ENCODE data around the gene FNDC3B. TPM values are rescaled to one million over a fixed set of nuclear protein-coding genes. Genes with fewer than 3 reads are reported as not detected.

FNDC3B gene
- polyA plus RNA-seq, 1 donor = 25.9 TPM

- whole genome bisulfite sequencing (ENCODE audit: insufficient coverage, low lambda C conversion rate) = 100% methylated on average over 2 of the region's 4 CpGs
- DNase-seq = no peak
- Histone ChIP-seq H3K9me3 (ENCODE audit: control insufficient read depth, low read depth, low read length) (no peaks in the 10 kb centered on the region), H3K36me3 (ENCODE audit: control insufficient read depth, insufficient read depth, low read length) (peaks cover 28% of the 10 kb centered on the region), H3K27me3 (ENCODE audit: control insufficient read depth, insufficient read depth, low read length) (no peaks in the 10 kb centered on the region), H3K4me3 (ENCODE audit: low read length) (no peak overlapping the region), H3K4me1 (ENCODE audit: control insufficient read depth, insufficient read depth, low read length) (peaks cover 29% of the 10 kb centered on the region), H3K27ac (ENCODE audit: low read length) (no peak overlapping the region)
Observed at GRCh38 chr3:172285844-172286243, 246.5 kb downstream of the FNDC3B start.

DNA sequence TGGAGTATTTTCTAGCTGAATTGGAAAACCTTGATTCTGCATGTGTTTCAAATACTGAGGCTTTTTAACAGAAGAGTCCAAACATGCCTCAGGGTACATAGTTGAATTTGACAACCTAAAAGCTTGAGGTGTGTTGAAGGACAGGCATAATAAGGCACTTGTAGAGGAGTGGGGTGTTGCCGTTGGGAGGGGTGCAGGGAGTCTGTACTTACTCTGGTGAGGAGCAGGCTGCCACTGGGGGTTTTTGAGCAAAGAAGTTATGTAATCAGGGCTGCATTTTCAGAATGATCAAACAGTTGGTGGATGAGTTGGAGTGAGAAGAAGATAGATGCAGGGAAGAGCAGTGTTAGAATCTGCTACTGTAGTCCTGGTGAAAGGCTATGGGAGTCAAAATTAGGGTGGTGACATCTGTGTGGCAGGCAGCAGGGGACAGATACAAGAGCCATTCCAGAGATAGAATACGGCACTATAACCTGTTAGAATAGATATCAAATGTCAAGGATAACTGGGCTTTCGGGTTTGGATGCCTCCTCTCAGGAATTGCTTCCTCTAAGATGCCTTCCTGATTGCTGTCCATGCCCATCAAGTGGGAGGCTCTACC is 247.3 kb downstream of the FNDC3B start:
- DNase-seq = no peak
- Histone ChIP-seq H3K4me1 (ENCODE audit: control insufficient read depth, insufficient read depth, low read length) (peaks cover 29% of the 10 kb centered on the region), H3K36me3 (ENCODE audit: control insufficient read depth, insufficient read depth, low read length) (peaks cover 28% of the 10 kb centered on the region), H3K27ac (ENCODE audit: low read length) (no peak overlapping the region), H3K27me3 (ENCODE audit: control insufficient read depth, insufficient read depth, low read length) (no peaks in the 10 kb centered on the region), H3K9me3 (ENCODE audit: control insufficient read depth, low read depth, low read length) (no peaks in the 10 kb centered on the region), H3K4me3 (ENCODE audit: low read length) (no peak overlapping the region)
- WGBS (ENCODE audit: insufficient coverage, low lambda C conversion rate) = 100% methylated on average over 1 of the region's 3 CpGs

GRCh38 chr3:172287937-172288477 is 248.6 kb downstream of the FNDC3B start:
- peaks cover 29% of the 10 kb centered on the region for H3K4me1 ChIP-seq (ENCODE audit: control insufficient read depth, insufficient read depth, low read length)
- peak; percentile 52 to 75 for DNase-seq
- H3K27ac ChIP-seq (ENCODE audit: low read length) = peak overlapping the region; percentile 57

DNA sequence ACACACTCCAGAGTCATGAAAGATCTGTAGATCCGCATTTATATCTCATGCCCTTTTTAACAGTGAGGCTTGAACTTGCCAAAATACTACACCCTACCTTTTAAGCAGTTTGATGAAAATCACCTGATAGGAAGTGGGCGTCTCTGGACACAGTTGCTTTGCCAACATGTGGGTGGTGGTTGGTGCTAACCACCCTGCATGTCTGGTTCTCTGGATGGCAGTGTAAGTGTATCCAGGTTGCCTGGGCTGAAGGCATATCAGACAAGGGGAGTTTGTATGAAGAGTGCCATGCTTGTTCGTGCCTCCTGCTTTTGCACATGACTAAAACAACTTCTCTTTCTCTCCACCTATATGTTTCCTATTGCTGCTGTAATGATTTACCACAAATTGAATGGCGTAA is 249.3 kb downstream of the FNDC3B start:
- Histone ChIP-seq H3K27me3 (ENCODE audit: control insufficient read depth, insufficient read depth, low read length) (no peaks in the 10 kb centered on the region), H3K36me3 (ENCODE audit: control insufficient read depth, insufficient read depth, low read length) (peaks cover 23% of the 10 kb centered on the region), H3K4me1 (ENCODE audit: control insufficient read depth, insufficient read depth, low read length) (peaks cover 29% of the 10 kb centered on the region), H3K4me3 (ENCODE audit: low read length) (no peak overlapping the region), H3K27ac (ENCODE audit: low read length) (peak overlapping the region; percentile 57), H3K9me3 (ENCODE audit: control insufficient read depth, low read depth, low read length) (no peaks in the 10 kb centered on the region)
- no peak for DNase-seq
- WGBS (ENCODE audit: insufficient coverage, low lambda C conversion rate) = 80% methylated on average over 1 of the region's 4 CpGs

More at GRCh38 chr3:172287937-172288477, 248.6 kb downstream of the FNDC3B start:
- no peaks in the 10 kb centered on the region for H3K9me3 ChIP-seq (ENCODE audit: control insufficient read depth, low read depth, low read length)
- peaks cover 20% of the 10 kb centered on the region for H3K36me3 ChIP-seq (ENCODE audit: control insufficient read depth, insufficient read depth, low read length)
- H3K27me3 ChIP-seq (ENCODE audit: control insufficient read depth, insufficient read depth, low read length) = no peaks in the 10 kb centered on the region
- no peak overlapping the region for H3K4me3 ChIP-seq (ENCODE audit: low read length)
- no CpG with 5 or more reads among the region's 4 CpGs for WGBS (ENCODE audit: insufficient coverage, low lambda C conversion rate)

DNA sequence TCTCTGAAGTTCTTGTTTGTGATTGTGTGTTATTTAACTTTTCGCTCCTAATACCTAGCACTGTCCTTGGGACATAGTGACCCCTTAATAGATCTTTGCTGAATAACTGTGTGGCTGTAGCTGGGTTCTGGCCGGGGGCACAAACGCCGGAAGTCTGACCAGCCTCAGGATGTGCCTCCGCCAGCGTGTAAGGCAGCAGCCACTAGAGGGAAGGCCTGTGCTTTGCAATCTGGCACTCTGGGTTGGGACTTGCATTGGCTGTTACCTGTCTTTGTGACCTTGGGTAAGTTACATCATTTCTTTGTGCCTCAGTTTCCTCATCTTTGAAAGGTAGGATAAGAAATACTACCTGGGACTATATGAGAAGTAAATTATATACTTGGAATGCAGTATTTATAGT is 250.2 kb downstream of the FNDC3B start:
- Histone ChIP-seq H3K27ac (ENCODE audit: low read length) (peak overlapping the region; percentile 57), H3K27me3 (ENCODE audit: control insufficient read depth, insufficient read depth, low read length) (no peaks in the 10 kb centered on the region), H3K9me3 (ENCODE audit: control insufficient read depth, low read depth, low read length) (no peaks in the 10 kb centered on the region), H3K4me3 (ENCODE audit: low read length) (no peak overlapping the region), H3K36me3 (ENCODE audit: control insufficient read depth, insufficient read depth, low read length) (peaks cover 28% of the 10 kb centered on the region), H3K4me1 (ENCODE audit: control insufficient read depth, insufficient read depth, low read length) (peaks cover 29% of the 10 kb centered on the region)
- no CpG with 5 or more reads among the region's 6 CpGs for WGBS (ENCODE audit: insufficient coverage, low lambda C conversion rate)
- no peak for DNase-seq

DNA sequence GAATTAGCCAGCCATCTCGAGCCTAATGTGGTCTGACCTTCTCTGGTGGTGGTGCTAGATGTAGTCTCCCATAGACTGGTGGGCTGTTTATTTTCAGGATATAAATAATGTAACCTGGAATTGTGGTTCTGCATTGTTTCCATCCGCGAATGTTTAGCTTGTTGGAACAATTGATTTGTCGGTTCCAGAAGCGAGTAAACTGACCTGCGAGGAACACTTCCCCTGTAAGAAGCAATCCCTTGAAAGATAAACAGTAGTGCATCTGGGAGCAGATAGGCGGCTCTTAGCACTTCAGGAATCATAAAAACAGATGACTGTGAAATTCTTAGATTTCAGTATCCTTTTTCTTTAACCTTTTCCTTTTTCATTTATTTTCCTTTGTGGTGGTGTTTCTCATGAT is 251.1 kb downstream of the FNDC3B start:
- Histone ChIP-seq H3K27ac (ENCODE audit: low read length) (no peak overlapping the region), H3K36me3 (ENCODE audit: control insufficient read depth, insufficient read depth, low read length) (peaks cover 30% of the 10 kb centered on the region), H3K4me3 (ENCODE audit: low read length) (no peak overlapping the region), H3K4me1 (ENCODE audit: control insufficient read depth, insufficient read depth, low read length) (peaks cover 29% of the 10 kb centered on the region), H3K27me3 (ENCODE audit: control insufficient read depth, insufficient read depth, low read length) (no peaks in the 10 kb centered on the region), H3K9me3 (ENCODE audit: control insufficient read depth, low read depth, low read length) (no peaks in the 10 kb centered on the region)
- no CpG with 5 or more reads among the region's 7 CpGs for WGBS (ENCODE audit: insufficient coverage, low lambda C conversion rate)
- no peak for DNase-seq

GRCh38 chr3:172291650-172292049 is 252.3 kb downstream of the FNDC3B start:
- Histone ChIP-seq H3K27ac (ENCODE audit: low read length) (no peak overlapping the region), H3K4me1 (ENCODE audit: control insufficient read depth, insufficient read depth, low read length) (peaks cover 29% of the 10 kb centered on the region), H3K27me3 (ENCODE audit: control insufficient read depth, insufficient read depth, low read length) (no peaks in the 10 kb centered on the region), H3K9me3 (ENCODE audit: control insufficient read depth, low read depth, low read length) (no peaks in the 10 kb centered on the region), H3K4me3 (ENCODE audit: low read length) (no peak overlapping the region), H3K36me3 (ENCODE audit: control insufficient read depth, insufficient read depth, low read length) (peaks cover 31% of the 10 kb centered on the region)
- WGBS (ENCODE audit: insufficient coverage, low lambda C conversion rate) = no CpG with 5 or more reads among the region's 3 CpGs
- no peak for DNase-seq

DNA sequence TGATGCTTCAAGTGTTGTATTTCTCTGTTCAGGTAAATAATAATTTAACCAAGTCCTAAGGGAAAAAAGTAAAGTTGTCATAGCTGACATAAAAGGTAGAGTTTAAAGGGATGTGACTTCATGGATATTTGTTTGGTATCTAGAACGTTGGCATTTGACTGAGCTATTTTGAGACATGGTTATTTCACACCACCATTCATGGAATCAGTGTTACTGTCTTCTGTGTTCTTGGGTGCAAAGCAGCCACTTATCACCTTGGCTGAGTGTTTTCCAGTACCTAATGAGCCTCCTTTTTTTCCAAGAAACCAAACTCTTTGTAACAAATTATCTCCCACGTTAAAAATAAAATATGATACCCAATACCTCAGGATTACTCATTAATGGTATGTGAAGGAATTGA is 253.0 kb downstream of the FNDC3B start:
- H3K27ac ChIP-seq (ENCODE audit: low read length) = no peak overlapping the region
- WGBS (ENCODE audit: insufficient coverage, low lambda C conversion rate) = 82% methylated on average over 2 of the region's 2 CpGs
- H3K4me1 ChIP-seq (ENCODE audit: control insufficient read depth, insufficient read depth, low read length) = peaks cover 25% of the 10 kb centered on the region
- no peak for DNase-seq
- no peaks in the 10 kb centered on the region for H3K27me3 ChIP-seq (ENCODE audit: control insufficient read depth, insufficient read depth, low read length)
- peaks cover 27% of the 10 kb centered on the region for H3K36me3 ChIP-seq (ENCODE audit: control insufficient read depth, insufficient read depth, low read length)
- H3K9me3 ChIP-seq (ENCODE audit: control insufficient read depth, low read depth, low read length) = no peaks in the 10 kb centered on the region
- H3K4me3 ChIP-seq (ENCODE audit: low read length) = no peak overlapping the region

GRCh38 chr3:172293093-172293492 is 253.7 kb downstream of the FNDC3B start:
- peaks cover 28% of the 10 kb centered on the region for H3K36me3 ChIP-seq (ENCODE audit: control insufficient read depth, insufficient read depth, low read length)
- WGBS (ENCODE audit: insufficient coverage, low lambda C conversion rate) = no CpG with 5 or more reads among the region's 2 CpGs

GRCh38 chr3:172294223-172294806 is 254.9 kb downstream of the FNDC3B start:
- Histone ChIP-seq H3K9me3 (ENCODE audit: control insufficient read depth, low read depth, low read length) (no peaks in the 10 kb centered on the region), H3K4me1 (ENCODE audit: control insufficient read depth, insufficient read depth, low read length) (peaks cover 10% of the 10 kb centered on the region), H3K36me3 (ENCODE audit: control insufficient read depth, insufficient read depth, low read length) (peaks cover 34% of the 10 kb centered on the region), H3K4me3 (ENCODE audit: low read length) (no peak overlapping the region), H3K27ac (ENCODE audit: low read length) (no peak overlapping the region), H3K27me3 (ENCODE audit: control insufficient read depth, insufficient read depth, low read length) (no peaks in the 10 kb centered on the region)
- DNase-seq = no peak
- 100% methylated on average over 1 of the region's 6 CpGs for WGBS (ENCODE audit: insufficient coverage, low lambda C conversion rate)

More at GRCh38 chr3:172293093-172293492, 253.7 kb downstream of the FNDC3B start:
- Histone ChIP-seq H3K9me3 (ENCODE audit: control insufficient read depth, low read depth, low read length) (no peaks in the 10 kb centered on the region), H3K27me3 (ENCODE audit: control insufficient read depth, insufficient read depth, low read length) (no peaks in the 10 kb centered on the region), H3K4me1 (ENCODE audit: control insufficient read depth, insufficient read depth, low read length) (peaks cover 20% of the 10 kb centered on the region), H3K27ac (ENCODE audit: low read length) (no peak overlapping the region), H3K4me3 (ENCODE audit: low read length) (no peak overlapping the region)
- no peak for DNase-seq
